Measurements from ENCODE around the gene RGS6.

- TF ChIP-seq CTCF (conservative IDR thresholded peaks at IDR 0.05; ENCODE audit: low read depth, low read length), result no peak
- TF ChIP-seq FOS (IDR thresholded peaks at IDR 0.05; ENCODE audit: low read depth, low read length), result no peak
Observed at GRCh38 chr14:72254937-72255472, 322.8 kb downstream of the RGS6 start.
